Neural cell (in vitro differentiated cells): ENCODE measurements around the gene MS4A3. TPM values are rescaled to one million over a fixed set of nuclear protein-coding genes. Genes with fewer than 3 reads are reported as not detected.

Experiments used
- H2AFZ ChIP-seq: fragments of 200-600, 300-800 bp; sonication (generic), shearing (Covaris generic); 2 replicates; pipeline ENCODE4 v1.6.0; 2014; ENCODE audit warnings: low read depth, mild to moderate bottlenecking, antibody characterized with exemption, low read length, moderate library complexity
- H3F3A ChIP-seq: fragments of 200-600 bp; shearing (Covaris generic); 2 replicates; pipeline ENCODE4 v1.6.1; 2016; ENCODE audit warnings: mild to moderate bottlenecking, moderate library complexity, mixed read lengths, antibody characterized with exemption, low read length; ENCODE audit not compliant: insufficient read depth, poor library complexity, severe bottlenecking
- H3K27ac ChIP-seq: fragments of 200-600, 300-800 bp; sonication (generic), shearing (Covaris generic); 2 replicates; pipeline ENCODE4 v1.5.1; 2014; ENCODE audit warnings: mild to moderate bottlenecking, low read length, moderate library complexity
- H3K27me3 ChIP-seq: fragments of 300-800, 200-600 bp; sonication (generic), shearing (Covaris generic); 2 replicates; pipeline ENCODE4 v1.6.0; 2014; ENCODE audit warnings: mild to moderate bottlenecking, low read depth, low read length, moderate library complexity; ENCODE audit not compliant: insufficient read depth
- H3K36me3 ChIP-seq: fragments of 300-800, 200-600 bp; sonication (generic), shearing (Covaris generic); 2 replicates; pipeline ENCODE4 v1.5.1; 2014; ENCODE audit warnings: mild to moderate bottlenecking, antibody characterized with exemption, low read length, moderate library complexity; ENCODE audit not compliant: insufficient read depth
- H3K4me2 ChIP-seq: fragments of 300-800, 200-600 bp; sonication (generic), shearing (Covaris generic); 2 replicates; pipeline ENCODE4 v1.6.0; 2014; ENCODE audit warnings: mild to moderate bottlenecking, low read length
- H3K4me3 ChIP-seq: fragments of 300-800, 200-600 bp; sonication (generic), shearing (Covaris generic); 2 replicates; pipeline ENCODE4 v1.5.1; 2014; ENCODE audit warnings: mild to moderate bottlenecking, low read length, moderate library complexity
- H3K79me2 ChIP-seq: fragments of 200-600 bp; shearing (Covaris generic); replicated peaks from 2 replicates; pipeline ENCODE4 v1.6.0; 2014; ENCODE audit warnings: mild to moderate bottlenecking, low read length, moderate library complexity; ENCODE audit not compliant: insufficient read depth
- H3K9ac ChIP-seq: fragments of 300-800, 200-600 bp; sonication (generic), shearing (Covaris generic); 2 replicates; pipeline ENCODE4 v1.6.1; 2016; ENCODE audit warnings: mild to moderate bottlenecking, low read length, mixed read lengths
- H3K9me2 ChIP-seq: fragments of 200-600 bp; shearing (Covaris generic); 2 replicates; pipeline ENCODE4 v1.6.1; 2016; ENCODE audit warnings: mild to moderate bottlenecking, low read length, mixed read lengths; ENCODE audit not compliant: insufficient read depth
- H3K9me3 ChIP-seq: fragments of 200-600, 300-800 bp; sonication (generic), shearing (Covaris generic); 2 replicates; pipeline ENCODE4 v1.6.1; 2016; ENCODE audit warnings: mild to moderate bottlenecking, mixed run types, low read length, moderate library complexity, mixed read lengths
- H4K20me1 ChIP-seq: fragments of 200-600 bp; shearing (Covaris generic); 2 replicates; pipeline ENCODE4 v1.6.1; 2016; ENCODE audit warnings: mild to moderate bottlenecking, mixed run types; ENCODE audit not compliant: insufficient read depth
- EP300 ChIP-seq: fragments of 450-650 bp; conservative IDR thresholded peaks from 2 replicates; pipeline ENCODE4 v1.6.1; 2014; ENCODE audit warnings: antibody characterized with exemption, mild to moderate bottlenecking, moderate library complexity; ENCODE audit not compliant: poor library complexity, severe bottlenecking
- EZH2 ChIP-seq: fragments of 200-600, 300-800 bp; shearing (Covaris generic), sonication (generic); IDR thresholded peaks from 2 replicates; pipeline ENCODE4 v1.6.1; 2014; ENCODE audit warnings: antibody characterized with exemption, low read length, borderline replicate concordance, mild to moderate bottlenecking; ENCODE audit not compliant: insufficient read depth, poor library complexity, severe bottlenecking
- MXI1 ChIP-seq: fragments of 450-650 bp; conservative IDR thresholded peaks from 2 replicates; pipeline ENCODE4 v1.6.1; 2014; ENCODE audit warnings: antibody characterized with exemption, mild to moderate bottlenecking; ENCODE audit not compliant: poor library complexity, severe bottlenecking
- POLR2AphosphoS5 ChIP-seq: IDR thresholded peaks from 2 replicates; pipeline ENCODE4 v1.6.1; 2012
- RAD21 ChIP-seq: fragments of 450-650 bp; conservative IDR thresholded peaks from 2 replicates; pipeline ENCODE4 v1.6.1; 2014; ENCODE audit warnings: antibody characterized with exemption, mild to moderate bottlenecking, moderate library complexity
- REST ChIP-seq: IDR thresholded peaks from 2 replicates; pipeline ENCODE4 v1.6.1; 2012; ENCODE audit warnings: borderline replicate concordance
- SMC3 ChIP-seq: fragments of 450-650 bp; conservative IDR thresholded peaks from 2 replicates; pipeline ENCODE4 v1.6.1; 2014; ENCODE audit warnings: antibody characterized with exemption, mild to moderate bottlenecking, moderate library complexity; ENCODE audit not compliant: poor library complexity
- TAF1 ChIP-seq: IDR thresholded peaks from 2 replicates; pipeline ENCODE4 v1.6.1; 2012; ENCODE audit warnings: low read depth
- polyA plus RNA-seq: library from polyadenylated mRNA; depleted of rRNA; stranded (reverse); fragments of >200 nt; gene quantifications from 2 replicates; pipeline ENCODE4 v1.2.3, GENCODE V29; 2014
- TF ChIP-seq, protein P1 (sequence below): fragments of 450-650 bp; IDR thresholded peaks from 2 replicates; pipeline ENCODE4 v1.5.1; 2014; ENCODE audit warnings: antibody characterized with exemption, mild to moderate bottlenecking, moderate library complexity; ENCODE audit not compliant: poor library complexity, severe bottlenecking

The MS4A3 gene
- polyA plus RNA-seq, 1 donor from 2014 or later, result not detected

GRCh38 chr11:60059052-60059451, 2.6 kb downstream of the MS4A3 start:
- Histone ChIP-seq H3K9me2 (no peaks in the 10 kb centered on the region), H3K9ac (no peak overlapping the region), H3K4me2 (no peak overlapping the region), H3F3A (no peaks in the 10 kb centered on the region), H2AFZ (no peak overlapping the region), H3K79me2 (no peaks in the 10 kb centered on the region), H3K36me3 (no peaks in the 10 kb centered on the region), H3K27me3 (no peaks in the 10 kb centered on the region), H3K9me3 (no peaks in the 10 kb centered on the region), H4K20me1 (no peaks in the 10 kb centered on the region), H3K4me3 (no peak overlapping the region), H3K27ac (no peak overlapping the region)
- TF ChIP-seq RAD21 (no peak), SMC3 (no peak), REST (no peak), EP300 (no peak), EZH2 (no peak), POLR2AphosphoS5 (no peak), TAF1 (no peak), MXI1 (no peak)
- TF ChIP-seq, protein P1, sequence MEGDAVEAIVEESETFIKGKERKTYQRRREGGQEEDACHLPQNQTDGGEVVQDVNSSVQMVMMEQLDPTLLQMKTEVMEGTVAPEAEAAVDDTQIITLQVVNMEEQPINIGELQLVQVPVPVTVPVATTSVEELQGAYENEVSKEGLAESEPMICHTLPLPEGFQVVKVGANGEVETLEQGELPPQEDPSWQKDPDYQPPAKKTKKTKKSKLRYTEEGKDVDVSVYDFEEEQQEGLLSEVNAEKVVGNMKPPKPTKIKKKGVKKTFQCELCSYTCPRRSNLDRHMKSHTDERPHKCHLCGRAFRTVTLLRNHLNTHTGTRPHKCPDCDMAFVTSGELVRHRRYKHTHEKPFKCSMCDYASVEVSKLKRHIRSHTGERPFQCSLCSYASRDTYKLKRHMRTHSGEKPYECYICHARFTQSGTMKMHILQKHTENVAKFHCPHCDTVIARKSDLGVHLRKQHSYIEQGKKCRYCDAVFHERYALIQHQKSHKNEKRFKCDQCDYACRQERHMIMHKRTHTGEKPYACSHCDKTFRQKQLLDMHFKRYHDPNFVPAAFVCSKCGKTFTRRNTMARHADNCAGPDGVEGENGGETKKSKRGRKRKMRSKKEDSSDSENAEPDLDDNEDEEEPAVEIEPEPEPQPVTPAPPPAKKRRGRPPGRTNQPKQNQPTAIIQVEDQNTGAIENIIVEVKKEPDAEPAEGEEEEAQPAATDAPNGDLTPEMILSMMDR, result no peak

- no peaks in the 10 kb centered on the region for H3F3A ChIP-seq
- no peak overlapping the region for H3K27ac ChIP-seq
- H4K20me1 ChIP-seq, result no peaks in the 10 kb centered on the region
- H3K9ac ChIP-seq, result no peak overlapping the region
- TF ChIP-seq, protein P1, result no peak
- TF ChIP-seq RAD21, result no peak
- no peak for TF ChIP-seq MXI1
- no peak for TF ChIP-seq REST
- H3K9me2 ChIP-seq, result no peaks in the 10 kb centered on the region
- no peaks in the 10 kb centered on the region for H3K27me3 ChIP-seq
- no peaks in the 10 kb centered on the region for H3K79me2 ChIP-seq
- no peak overlapping the region for H3K4me2 ChIP-seq
- H3K36me3 ChIP-seq, result no peaks in the 10 kb centered on the region
- H2AFZ ChIP-seq, result no peak overlapping the region
- H3K4me3 ChIP-seq, result no peak overlapping the region
- H3K9me3 ChIP-seq, result no peaks in the 10 kb centered on the region
Observed at GRCh38 chr11:60059521-60060240, 3.2 kb downstream of the MS4A3 start.
